Activated CD4-positive, alpha-beta T cell treated with anti-CD3 and anti-CD28 coated beads for 1 hour (primary cell): ENCODE data around the gene STYXL1.
"Not testable (repeated sequence)": the region's sequence is repeated elsewhere in the genome, so short reads cannot be mapped to it uniquely, and the experiment has no call there.

Experiments used
- DNase-seq: peaks from one replicate; pipeline ENCODE4 v3.0.0-alpha.2; 2020

The STYXL1 gene

DNA sequence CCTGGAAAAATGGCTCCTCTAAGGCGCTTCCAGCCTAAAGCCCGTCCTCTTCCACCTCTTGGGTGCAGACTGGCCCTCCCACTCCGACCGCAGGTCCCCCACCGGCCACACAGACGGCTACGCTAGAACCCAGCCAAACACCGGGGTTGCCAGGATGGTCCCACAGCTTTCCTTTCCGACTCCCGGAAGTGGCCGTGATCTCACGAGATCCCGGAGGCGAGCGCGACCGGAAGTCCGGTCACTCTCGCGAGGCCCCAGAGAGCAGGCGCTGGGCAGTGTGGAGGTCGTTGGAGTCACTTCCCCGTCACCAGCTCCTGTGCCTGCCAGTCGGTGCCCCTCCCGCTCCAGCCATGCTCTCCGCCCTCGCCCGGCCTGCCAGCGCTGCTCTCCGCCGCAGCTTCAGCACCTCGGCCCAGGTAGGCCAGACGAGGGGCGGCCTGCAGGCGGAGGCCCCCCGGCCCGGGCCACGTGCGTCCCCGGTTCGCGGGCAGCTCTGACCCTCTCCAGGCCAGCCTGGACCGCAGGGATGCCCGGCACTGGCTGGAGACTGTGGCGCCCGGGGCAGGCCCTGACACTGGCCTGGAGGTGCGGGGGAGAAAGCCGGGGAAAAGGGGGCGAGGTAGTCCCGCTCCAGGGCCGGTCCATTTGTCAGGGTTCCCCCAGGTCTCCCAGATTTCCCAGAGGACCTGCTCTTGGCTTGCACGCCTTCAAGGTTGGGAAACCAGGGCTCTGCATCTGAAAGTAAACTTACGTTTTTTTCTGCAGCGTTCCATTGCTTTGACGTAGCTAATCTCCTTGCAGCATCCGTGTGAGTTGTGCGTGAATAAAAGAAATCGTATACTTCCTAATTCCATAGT, at the start of gene STYXL1, which contains the start of gene MDH2:
Gene STYXL1 (minus strand): TSS at position 190 of the 857 bp plus-strand sequence. CDS start 17,477 bp downstream, outside the sequence.
Gene MDH2 (plus strand): TSS at position 296 of the 857 bp plus-strand sequence. CDS start 55 bp downstream, at position 351.
- peak; percentile 71 for DNase-seq

GRCh38 chr7:76095908-76096307, 48.1 kb upstream of the STYXL1 start:
- no peak for DNase-seq

DNA sequence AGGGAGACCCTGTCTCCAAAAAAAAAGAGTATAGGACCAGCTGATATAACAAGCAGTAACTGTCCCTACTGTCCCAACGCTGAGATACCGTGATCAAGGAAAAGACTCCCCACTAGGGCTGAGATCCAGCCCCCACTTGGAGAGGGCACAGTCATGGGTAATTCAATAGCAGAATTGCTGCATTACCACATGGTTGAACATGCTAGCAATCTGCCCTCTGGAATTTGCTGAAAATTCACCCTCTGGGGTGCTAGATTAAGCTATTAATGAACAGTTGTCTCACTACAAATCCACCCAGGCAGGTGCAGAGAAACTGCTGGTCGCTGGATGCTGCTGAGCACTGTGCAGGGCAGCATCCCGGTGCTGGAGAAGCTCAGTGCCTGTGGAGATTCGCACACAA, 46.5 kb upstream of the STYXL1 start:
- not testable (repeated sequence) for DNase-seq

GRCh38 chr7:76093531-76093930, 45.7 kb upstream of the STYXL1 start:
- not testable (repeated sequence) for DNase-seq

GRCh38 chr7:76091506-76091905, 43.7 kb upstream of the STYXL1 start:
- no peak for DNase-seq

GRCh38 chr7:76089865-76090475, 42.2 kb upstream of the STYXL1 start:
- DNase-seq = no peak

GRCh38 chr7:76087362-76087791, 39.6 kb upstream of the STYXL1 start:
- DNase-seq = not testable (repeated sequence)

DNA sequence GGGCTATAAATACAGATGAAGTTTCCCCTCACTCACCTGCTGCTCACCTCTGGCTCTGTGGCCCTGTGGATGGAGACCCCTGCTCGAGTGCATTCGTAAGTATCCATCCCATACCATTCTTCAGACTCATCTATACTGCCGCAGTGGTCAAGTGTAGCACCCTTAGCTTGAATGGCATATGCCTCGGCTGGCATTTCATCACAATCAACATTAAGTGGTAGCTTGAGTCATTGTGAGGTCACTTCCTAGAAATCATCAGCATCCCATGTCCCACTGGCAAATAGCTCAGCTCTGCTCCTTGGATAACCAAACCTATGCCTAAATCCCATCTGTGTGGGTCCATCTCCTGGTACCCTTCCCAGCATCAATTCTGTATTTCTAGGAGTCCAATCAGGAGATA, 38.3 kb upstream of the STYXL1 start:
- no peak for DNase-seq

DNA sequence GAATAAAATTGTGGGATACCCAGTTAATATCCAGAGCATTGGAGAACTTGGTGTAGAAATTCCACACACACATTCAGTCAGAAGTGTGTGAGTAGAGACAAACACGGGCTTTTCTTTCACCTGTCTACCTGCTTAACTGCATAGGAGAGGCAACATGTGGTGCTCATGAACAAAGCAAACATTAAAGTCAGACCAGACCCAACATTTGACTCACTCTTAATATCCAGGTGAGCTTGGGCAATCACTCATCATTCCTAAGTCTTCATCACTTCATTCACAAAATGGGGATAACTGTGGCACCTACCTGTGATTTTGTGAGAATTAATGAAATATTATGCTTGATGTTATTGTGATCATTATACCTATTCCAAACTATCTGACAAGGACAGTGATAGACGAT, 36.3 kb upstream of the STYXL1 start:
- not testable (repeated sequence) for DNase-seq

GRCh38 chr7:76080204-76080603, 32.4 kb upstream of the STYXL1 start:
- DNase-seq = no peak

GRCh38 chr7:76077435-76077834, 29.6 kb upstream of the STYXL1 start:
- DNase-seq = no peak

DNA sequence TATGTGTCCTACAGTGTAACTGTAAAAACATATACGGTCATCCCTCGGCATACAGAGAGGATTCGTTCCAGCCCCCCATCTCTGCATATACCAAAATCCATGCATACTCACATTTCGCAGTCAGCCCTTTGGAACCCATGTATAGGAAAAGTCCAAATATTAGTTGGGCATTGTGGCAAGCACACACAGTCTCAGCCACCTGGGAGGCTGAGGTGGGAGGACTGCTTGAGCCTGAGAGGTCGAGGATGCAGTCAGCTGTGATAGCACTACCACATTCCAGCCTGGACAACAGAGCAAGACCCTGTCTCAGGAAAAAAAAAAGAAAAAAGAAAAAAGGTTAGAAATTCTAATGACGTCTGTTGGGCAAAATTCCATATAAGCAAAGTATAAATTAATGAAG, 29.2 kb upstream of the STYXL1 start:
- no peak for DNase-seq

DNA sequence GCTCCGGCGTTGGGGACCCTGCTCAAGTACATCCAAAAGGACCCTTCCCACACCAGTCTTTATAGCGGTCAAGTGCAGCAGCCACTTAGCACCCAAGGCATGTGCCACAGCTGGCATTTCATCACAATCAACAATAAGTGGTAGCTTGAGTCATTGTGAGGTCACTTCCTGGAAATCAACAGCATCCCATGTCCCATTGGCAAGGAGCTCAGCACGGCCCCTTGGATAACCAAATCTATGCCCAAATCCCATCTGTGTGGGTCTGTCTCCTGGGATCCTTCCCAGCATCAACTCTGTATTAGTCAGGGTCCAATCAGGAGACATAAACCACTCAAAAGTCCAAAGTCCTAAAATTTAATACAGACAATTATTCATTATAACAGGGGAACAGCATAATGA, 27.2 kb upstream of the STYXL1 start:
- no peak for DNase-seq

- no peak for DNase-seq
Observed at GRCh38 chr7:76074306-76074971, 26.6 kb upstream of the STYXL1 start.

- no peak for DNase-seq
Observed at GRCh38 chr7:76073335-76073990, 25.7 kb upstream of the STYXL1 start.

GRCh38 chr7:76072243-76073148, 24.7 kb upstream of the STYXL1 start:
- no peak for DNase-seq

- no peak for DNase-seq
Observed at GRCh38 chr7:76071316-76072242, 23.8 kb upstream of the STYXL1 start.

GRCh38 chr7:76069238-76069638, 21.4 kb upstream of the STYXL1 start:
- no peak for DNase-seq

- DNase-seq = no peak
Observed at GRCh38 chr7:76066716-76067503, 19.1 kb upstream of the STYXL1 start.
